Stimulated activated CD4-positive, alpha-beta T cell treated with anti-CD3 and anti-CD28 coated beads, Interleukin-2, amount 100 ng/mL, for 24 hours (primary cell): ENCODE results near the gene SMAD6.

Source experiments
- DNase-seq, 2 donors: peaks; one replicate each; pipeline ENCODE4 v3.0.0-alpha.2; 2020

Gene SMAD6

GRCh38 chr15:66702035-66702786, at the start of gene SMAD6:
TSS of gene SMAD6 (plus strand) at chr15:66702236. CDS start at chr15:66703259, 1,023 bp downstream.
- DNase-seq = peak; percentile 72 to 78

- DNase-seq = no peak
These were observed 49.2 kb upstream of the SMAD6 start for GRCh38 chr15:66652806-66653205.

- DNase-seq = no peak
These were observed 48.6 kb upstream of the SMAD6 start for GRCh38 chr15:66653398-66653797.

GRCh38 chr15:66653852-66654251, 48.2 kb upstream of the SMAD6 start:
- DNase-seq = no peak

GRCh38 chr15:66654361-66654738, 47.7 kb upstream of the SMAD6 start:
- DNase-seq = no peak

- peak in 1 of 2 donors; percentile 34 for DNase-seq
These were observed 47.2 kb upstream of the SMAD6 start for GRCh38 chr15:66654739-66655375.

GRCh38 chr15:66655511-66655910, 46.5 kb upstream of the SMAD6 start:
- DNase-seq = no peak

GRCh38 chr15:66655997-66656396, 46.0 kb upstream of the SMAD6 start:
- no peak for DNase-seq

GRCh38 chr15:66657185-66658020, 44.6 kb upstream of the SMAD6 start:
- DNase-seq = no peak

- no peak for DNase-seq
These were observed 44.0 kb upstream of the SMAD6 start for GRCh38 chr15:66658044-66658443.

GRCh38 chr15:66658855-66659254, 43.2 kb upstream of the SMAD6 start:
- DNase-seq = no peak

GRCh38 chr15:66659384-66659783, 42.7 kb upstream of the SMAD6 start:
- DNase-seq = no peak

GRCh38 chr15:66661432-66662096, 40.5 kb upstream of the SMAD6 start:
- no peak for DNase-seq

GRCh38 chr15:66662522-66662921, 39.5 kb upstream of the SMAD6 start:
- DNase-seq = no peak

- no peak for DNase-seq
These were observed 38.4 kb upstream of the SMAD6 start for GRCh38 chr15:66663664-66664063.

GRCh38 chr15:66670175-66670574, 31.9 kb upstream of the SMAD6 start:
- no peak for DNase-seq

- no peak for DNase-seq
These were observed 31.1 kb upstream of the SMAD6 start for GRCh38 chr15:66670762-66671580.

GRCh38 chr15:66672867-66673266, 29.2 kb upstream of the SMAD6 start:
- no peak for DNase-seq

- DNase-seq = peak; percentile 39 to 72
These were observed 28.4 kb upstream of the SMAD6 start for GRCh38 chr15:66673410-66674322.

GRCh38 chr15:66674756-66675155, 27.3 kb upstream of the SMAD6 start:
- no peak for DNase-seq

GRCh38 chr15:66675446-66675845, 26.6 kb upstream of the SMAD6 start:
- no peak for DNase-seq
